Loucy (cell line): ENCODE data around the gene ANKRD27.
"Not testable (repeated sequence)": the region's sequence is repeated elsewhere in the genome, so short reads cannot be mapped to it uniquely, and the experiment has no call there.

ENCODE experiments used
- H2AFZ ChIP-seq: fragments of 200-600 bp; sonication (generic); 2 replicates; pipeline ENCODE4 v1.6.0; 2016; ENCODE audit warnings: antibody characterized with exemption, mild to moderate bottlenecking, low read length, moderate library complexity
- H3F3A ChIP-seq: fragments of 200-600 bp; 2 replicates; pipeline ENCODE4 v1.6.0; 2016; ENCODE audit warnings: antibody characterized with exemption, low read depth, mild to moderate bottlenecking
- H3K27me3 ChIP-seq: fragments of 200-600 bp; sonication (generic); 2 replicates; pipeline ENCODE4 v1.6.1; 2014; ENCODE audit warnings: low read length, mild to moderate bottlenecking; ENCODE audit not compliant: insufficient read depth, poor library complexity, severe bottlenecking
- H3K36me3 ChIP-seq: fragments of 200-600 bp; sonication (generic); 2 replicates; pipeline ENCODE4 v1.6.1; 2016; ENCODE audit warnings: low read length; ENCODE audit not compliant: insufficient read depth
- H3K4me1 ChIP-seq: fragments of 200-600 bp; sonication (generic); 2 replicates; pipeline ENCODE4 v1.5.1; 2014; ENCODE audit warnings: low read length, mild to moderate bottlenecking; ENCODE audit not compliant: insufficient read depth, poor library complexity, severe bottlenecking
- H3K4me2 ChIP-seq: fragments of 200-600 bp; sonication (generic); 2 replicates; pipeline ENCODE4 v1.6.0; 2014; ENCODE audit warnings: antibody characterized with exemption, low read length, low read depth, mild to moderate bottlenecking; ENCODE audit not compliant: poor library complexity, severe bottlenecking
- H3K4me3 ChIP-seq: fragments of 200-600 bp; sonication (generic); 2 replicates; pipeline ENCODE4 v1.5.1; 2014; ENCODE audit warnings: low read length, mild to moderate bottlenecking, mixed read lengths; ENCODE audit not compliant: poor library complexity, severe bottlenecking
- H3K79me2 ChIP-seq: fragments of 200-600 bp; sonication (generic); 2 replicates; pipeline ENCODE4 v1.6.1; 2014; ENCODE audit warnings: low read length; ENCODE audit not compliant: insufficient read depth
- H3K9ac ChIP-seq: fragments of 200-600 bp; sonication (generic); 2 replicates; pipeline ENCODE4 v1.6.0; 2014; ENCODE audit warnings: mild to moderate bottlenecking, low read depth, low read length, moderate library complexity; ENCODE audit not compliant: poor library complexity, severe bottlenecking
- H3K9me2 ChIP-seq: fragments of 200-600 bp; sonication (generic); replicated peaks from 2 replicates; pipeline ENCODE4 v1.6.1; 2016; ENCODE audit warnings: low read depth, low read length, mixed read lengths
- H3K9me3 ChIP-seq: fragments of 200-600 bp; sonication (generic); 2 replicates; pipeline ENCODE4 v1.6.1; 2014; ENCODE audit warnings: mild to moderate bottlenecking, antibody characterized with exemption, low read length, low read depth; ENCODE audit not compliant: insufficient read depth
- H4K20me1 ChIP-seq: fragments of 200-600 bp; sonication (generic); 2 replicates; pipeline ENCODE4 v1.6.0; 2014; ENCODE audit warnings: antibody characterized with exemption, low read length, mild to moderate bottlenecking; ENCODE audit not compliant: insufficient read depth, poor library complexity, severe bottlenecking
- CTCF ChIP-seq: fragments of 200-600 bp; sonication (generic); conservative IDR thresholded peaks from 2 replicates; pipeline ENCODE4 v1.5.1; 2014; ENCODE audit warnings: mild to moderate bottlenecking, antibody characterized with exemption, low read length
- EZH2phosphoT487 ChIP-seq: fragments of 200-600 bp; IDR thresholded peaks from 2 replicates; pipeline ENCODE4 v1.6.1; 2018; ENCODE audit warnings: antibody characterized with exemption, mild to moderate bottlenecking, moderate library complexity, borderline replicate concordance

Gene ANKRD27

GRCh38 chr19:32702010-32702409 lies 27.0 kb upstream of the ANKRD27 start:
- TF ChIP-seq CTCF (no peak), EZH2phosphoT487 (no peak)
- Histone ChIP-seq H3K4me1 (peaks cover 11% of the 10 kb centered on the region), H3K4me2 (no peak overlapping the region), H4K20me1 (peaks cover 27% of the 10 kb centered on the region), H3K36me3 (peaks cover 39% of the 10 kb centered on the region), H2AFZ (no peak overlapping the region), H3K4me3 (no peak overlapping the region), H3K27me3 (no peaks in the 10 kb centered on the region), H3K79me2 (peaks cover 92% of the 10 kb centered on the region), H3K9ac (no peak overlapping the region), H3K9me2 (no peaks in the 10 kb centered on the region), H3K9me3 (peaks cover 15% of the 10 kb centered on the region), H3F3A (no peaks in the 10 kb centered on the region)

- H3K9me2 ChIP-seq, H3K9ac ChIP-seq, H2AFZ ChIP-seq, H3F3A ChIP-seq, H3K4me2 ChIP-seq, H3K27me3 ChIP-seq, H3K4me3 ChIP-seq: not testable (repeated sequence)
- Histone ChIP-seq H3K4me1 (peaks cover 24% of the 10 kb centered on the region), H4K20me1 (peaks cover 45% of the 10 kb centered on the region), H3K9me3 (peaks cover 15% of the 10 kb centered on the region), H3K79me2 (peaks cover 92% of the 10 kb centered on the region), H3K36me3 (peaks cover 29% of the 10 kb centered on the region)
Observed at GRCh38 chr19:32700129-32700528, 25.1 kb upstream of the ANKRD27 start.

GRCh38 chr19:32696771-32697170 lies 21.8 kb upstream of the ANKRD27 start:
- H3K4me2 ChIP-seq = peak overlapping the region; percentile 92
- peak overlapping the region; percentile 100 for H3K4me3 ChIP-seq
- not testable (repeated sequence) for H3F3A ChIP-seq, H2AFZ ChIP-seq, H3K9ac ChIP-seq, H3K9me3 ChIP-seq, H3K27me3 ChIP-seq, H3K9me2 ChIP-seq
- H3K4me1 ChIP-seq = peaks cover 44% of the 10 kb centered on the region
- peaks cover 64% of the 10 kb centered on the region for H4K20me1 ChIP-seq
- peaks cover 96% of the 10 kb centered on the region for H3K79me2 ChIP-seq
- peaks cover 15% of the 10 kb centered on the region; the same call in 1 of the 2 replicates for H3K36me3 ChIP-seq

GRCh38 chr19:32695506-32695905 lies 20.5 kb upstream of the ANKRD27 start:
- peaks cover 46% of the 10 kb centered on the region for H3K4me1 ChIP-seq
- peaks cover 59% of the 10 kb centered on the region for H4K20me1 ChIP-seq
- not testable (repeated sequence) for H3K27me3 ChIP-seq, H3F3A ChIP-seq, H3K9me2 ChIP-seq, H2AFZ ChIP-seq, H3K9me3 ChIP-seq
- H3K79me2 ChIP-seq = peaks cover 93% of the 10 kb centered on the region
- H3K4me3 ChIP-seq = peak overlapping the region; percentile 100
- H3K36me3 ChIP-seq = peaks cover 13% of the 10 kb centered on the region; the same call in 1 of the 2 replicates
- peak overlapping the region; percentile 92 for H3K4me2 ChIP-seq
- H3K9ac ChIP-seq = peak overlapping the region; percentile 29

- H3F3A ChIP-seq, H3K9me2 ChIP-seq, H3K36me3 ChIP-seq, H3K9me3 ChIP-seq, H2AFZ ChIP-seq, H3K27me3 ChIP-seq, H3K9ac ChIP-seq: not testable (repeated sequence)
- Histone ChIP-seq H3K4me1 (peaks cover 44% of the 10 kb centered on the region), H3K4me3 (peak overlapping the region; percentile 100), H3K4me2 (peak overlapping the region; percentile 92), H3K79me2 (peaks cover 87% of the 10 kb centered on the region), H4K20me1 (peaks cover 57% of the 10 kb centered on the region)
Observed at GRCh38 chr19:32694851-32695250, 19.9 kb upstream of the ANKRD27 start.

GRCh38 chr19:32694316-32694715 lies 19.3 kb upstream of the ANKRD27 start:
- Histone ChIP-seq H3K79me2 (peaks cover 81% of the 10 kb centered on the region), H3K4me3 (peak overlapping the region; percentile 100), H4K20me1 (peaks cover 54% of the 10 kb centered on the region), H3K4me1 (peaks cover 44% of the 10 kb centered on the region), H3K4me2 (peak overlapping the region; percentile 92)
- not testable (repeated sequence) for H2AFZ ChIP-seq, H3F3A ChIP-seq, H3K9me2 ChIP-seq, H3K9ac ChIP-seq, H3K27me3 ChIP-seq, H3K36me3 ChIP-seq, H3K9me3 ChIP-seq
